ENCODE results near the gene COMMD1. TPM values are rescaled to one million over a fixed set of nuclear protein-coding genes. Genes with fewer than 3 reads are reported as not detected.
"Not testable (repeated sequence)": the region's sequence is repeated elsewhere in the genome, so short reads cannot be mapped to it uniquely, and the experiment has no call there.

COMMD1 gene
- total and polyA plus RNA-seq, 4 donors: 43.1 to 73.0 (median 57.2) TPM

DNA sequence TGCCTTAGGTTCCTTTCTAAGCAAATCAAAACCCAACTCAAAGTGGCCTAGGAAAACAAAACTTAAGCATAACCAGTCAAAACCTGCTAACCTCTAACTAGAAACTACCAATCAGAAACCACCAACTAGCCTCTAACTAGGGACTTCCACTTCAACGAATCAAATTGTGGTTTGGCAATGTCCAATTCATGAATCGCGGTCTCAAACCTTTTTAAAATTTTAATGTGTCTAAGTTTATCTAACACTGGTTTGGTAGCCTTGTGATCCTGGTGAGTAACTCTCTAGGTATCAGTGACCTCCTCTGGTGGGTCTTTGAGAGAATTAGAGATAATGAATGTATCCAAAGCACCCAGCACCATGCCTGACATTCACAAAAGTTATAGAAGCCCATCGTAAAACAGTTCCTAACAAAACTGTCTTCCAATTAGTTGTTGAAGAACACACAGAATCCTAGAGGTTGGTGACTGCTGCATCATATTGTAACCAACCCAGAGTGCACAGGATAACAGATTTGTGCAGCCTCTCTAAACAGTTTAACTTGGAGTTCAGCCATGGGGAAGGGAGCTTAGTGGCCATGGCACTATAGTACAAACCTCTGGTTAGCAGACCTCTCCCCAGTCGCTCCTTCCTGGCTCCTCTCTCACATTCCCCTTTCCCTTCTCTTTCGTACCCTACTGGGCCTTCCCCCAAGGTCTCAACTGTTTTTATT lies 245.3 kb downstream of the COMMD1 start:
- DNase-seq (ENCODE audit: low read depth in 4 of 6, low spot score in 6 of 6): peak in 1 of 6 donors; percentile 25

DNA sequence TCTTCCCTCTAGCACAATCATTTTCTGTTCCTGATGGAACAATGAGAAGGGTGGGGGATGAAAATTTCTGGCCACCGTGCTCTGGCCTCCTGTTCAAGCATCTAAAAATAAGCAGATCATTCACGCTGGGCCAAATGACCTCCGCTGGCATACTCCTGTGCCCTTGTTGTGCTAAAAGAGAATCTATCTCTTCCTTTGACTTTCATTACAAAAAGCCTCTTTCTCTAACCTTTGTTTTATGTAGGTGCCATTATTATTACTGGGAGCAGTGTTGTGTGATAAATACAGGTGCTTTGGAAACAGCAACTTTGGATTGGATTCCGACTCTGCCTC lies 245.8 kb downstream of the COMMD1 start:
- 70% methylated on average over 1 of the region's 4 CpGs for WGBS (ENCODE audit: insufficient coverage)
- H3K4me1 ChIP-seq (ENCODE audit: control insufficient read depth, insufficient read depth, low read length): no peaks in the 10 kb centered on the region
- no peaks in the 10 kb centered on the region for H3K36me3 ChIP-seq (ENCODE audit: control insufficient read depth, insufficient read depth, low read length)
- no peaks in the 10 kb centered on the region for H3K27me3 ChIP-seq (ENCODE audit: control insufficient read depth, insufficient read depth, low read length)
- H3K4me3 ChIP-seq (ENCODE audit: low read depth, low read length): no peak overlapping the region
- no peak overlapping the region for H3K27ac ChIP-seq (ENCODE audit: low read depth, low read length)
- DNase-seq (ENCODE audit: low read depth in 4 of 6, low spot score in 6 of 6): peak in 1 of 6 donors; percentile 13
- H3K9me3 ChIP-seq (ENCODE audit: control insufficient read depth, insufficient read depth, low read length): no peaks in the 10 kb centered on the region

More for the DNA sequence above, 245.3 kb downstream of the COMMD1 start:
- Histone ChIP-seq H3K27ac (ENCODE audit: low read depth, low read length) (no peak overlapping the region), H3K9me3 (ENCODE audit: control insufficient read depth, insufficient read depth, low read length) (no peaks in the 10 kb centered on the region), H3K4me3 (ENCODE audit: low read depth, low read length) (no peak overlapping the region), H3K36me3 (ENCODE audit: control insufficient read depth, insufficient read depth, low read length) (no peaks in the 10 kb centered on the region), H3K4me1 (ENCODE audit: control insufficient read depth, insufficient read depth, low read length) (no peaks in the 10 kb centered on the region), H3K27me3 (ENCODE audit: control insufficient read depth, insufficient read depth, low read length) (no peaks in the 10 kb centered on the region)
- WGBS (ENCODE audit: insufficient coverage): 60% methylated on average over 2 of the region's 6 CpGs

DNA sequence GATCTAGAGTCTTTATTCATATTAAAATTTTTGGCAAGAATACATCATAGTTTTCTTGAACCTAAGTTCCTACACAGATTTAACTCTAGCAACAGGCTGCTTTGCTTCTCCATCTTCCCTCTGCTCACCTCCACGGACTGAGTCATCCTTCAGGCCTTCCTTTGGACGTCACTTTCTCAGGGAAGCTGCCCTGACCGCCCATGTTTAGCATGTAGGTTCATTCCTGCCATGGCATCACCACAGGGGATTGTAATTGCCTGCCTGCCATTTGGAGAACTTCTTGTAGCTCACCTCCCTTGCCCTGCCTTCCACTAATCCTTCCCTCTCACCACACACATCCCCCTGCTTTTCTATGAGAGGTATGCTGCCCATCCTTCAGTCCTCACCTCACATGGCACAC lies 246.5 kb downstream of the COMMD1 start:
- 79% methylated on average over 3 of the region's 3 CpGs for WGBS (ENCODE audit: insufficient coverage)

DNA sequence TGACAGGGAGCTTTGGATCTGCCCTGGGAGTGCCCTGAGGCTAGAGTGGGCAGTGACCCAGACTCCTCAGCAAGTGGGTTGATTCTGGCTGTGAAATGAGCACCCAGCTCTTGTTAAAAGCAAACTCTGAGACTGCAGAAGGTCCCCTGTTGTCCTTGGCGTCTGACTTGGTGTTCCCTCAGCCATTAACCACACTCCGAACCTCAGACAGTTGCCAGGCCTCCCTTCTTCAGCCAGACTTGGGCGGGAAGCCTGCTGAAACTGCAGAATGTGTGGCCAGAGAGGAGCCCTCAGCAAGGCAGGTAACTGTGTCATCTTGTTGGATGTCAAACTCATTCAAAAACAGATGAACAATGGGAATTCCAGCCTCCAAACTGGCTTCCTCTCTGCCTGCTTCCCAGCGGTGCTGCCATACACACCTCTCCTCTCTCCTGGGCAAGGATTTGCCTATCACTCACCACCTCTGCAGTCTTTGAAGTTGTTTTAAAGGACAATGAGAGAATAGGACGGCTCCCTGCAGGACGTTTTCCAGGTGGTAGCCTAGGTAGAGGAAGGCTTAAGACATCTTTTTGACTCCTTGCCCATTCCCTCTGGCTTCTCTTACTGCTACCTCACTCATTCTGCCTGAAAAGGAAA lies 251.5 kb downstream of the COMMD1 start:
- DNase-seq (ENCODE audit: low read depth in 4 of 6, low spot score in 6 of 6): peak in 1 of 6 donors; percentile 22
- H3K4me1 ChIP-seq (ENCODE audit: control insufficient read depth, insufficient read depth, low read length): no peaks in the 10 kb centered on the region
- H3K9me3 ChIP-seq (ENCODE audit: control insufficient read depth, insufficient read depth, low read length): no peaks in the 10 kb centered on the region
- H3K27ac ChIP-seq (ENCODE audit: low read depth, low read length): no peak overlapping the region
- H3K27me3 ChIP-seq (ENCODE audit: control insufficient read depth, insufficient read depth, low read length): no peaks in the 10 kb centered on the region
- no peak overlapping the region for H3K4me3 ChIP-seq (ENCODE audit: low read depth, low read length)
- 71% methylated on average over 3 of the region's 6 CpGs for WGBS (ENCODE audit: insufficient coverage)
- no peaks in the 10 kb centered on the region for H3K36me3 ChIP-seq (ENCODE audit: control insufficient read depth, insufficient read depth, low read length)

More for the DNA sequence above, 246.5 kb downstream of the COMMD1 start:
- Histone ChIP-seq H3K4me3 (ENCODE audit: low read depth, low read length) (no peak overlapping the region), H3K27me3 (ENCODE audit: control insufficient read depth, insufficient read depth, low read length) (no peaks in the 10 kb centered on the region), H3K9me3 (ENCODE audit: control insufficient read depth, insufficient read depth, low read length) (no peaks in the 10 kb centered on the region), H3K36me3 (ENCODE audit: control insufficient read depth, insufficient read depth, low read length) (no peaks in the 10 kb centered on the region), H3K27ac (ENCODE audit: low read depth, low read length) (no peak overlapping the region), H3K4me1 (ENCODE audit: control insufficient read depth, insufficient read depth, low read length) (no peaks in the 10 kb centered on the region)
- DNase-seq (ENCODE audit: low read depth in 4 of 6, low spot score in 6 of 6): no peak

DNA sequence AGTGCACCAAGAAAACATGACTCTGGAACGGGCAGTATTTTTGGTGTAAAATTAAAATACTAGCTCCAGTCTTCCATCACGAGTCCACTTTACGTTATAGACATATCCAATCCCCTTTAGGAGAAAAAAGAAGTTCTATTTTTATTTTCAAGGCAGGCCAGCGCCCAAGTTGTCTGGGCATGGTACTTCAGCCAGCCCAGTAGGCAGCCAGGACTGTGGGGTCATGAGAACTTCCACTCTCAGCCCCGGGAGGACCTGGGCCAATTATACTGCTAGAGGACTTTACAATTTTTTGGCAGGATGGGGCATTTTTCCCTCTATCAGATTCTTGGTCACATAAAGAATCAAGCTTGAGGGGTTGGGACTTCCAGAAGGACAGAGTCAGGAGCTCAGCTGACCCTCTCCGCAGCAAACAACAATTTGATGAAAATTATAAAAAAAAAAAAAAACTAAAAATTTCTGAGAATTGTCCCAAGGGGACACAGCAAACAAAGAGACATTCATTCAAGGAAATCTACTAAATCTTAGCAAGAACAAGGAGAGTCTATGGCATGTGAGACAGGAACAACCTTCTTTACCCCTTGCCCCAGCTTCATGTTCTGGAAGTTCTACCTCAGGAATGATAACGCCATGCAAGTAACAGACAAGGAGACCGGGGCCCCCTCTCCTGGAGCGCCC lies 253.1 kb downstream of the COMMD1 start:
- 70% methylated on average over 5 of the region's 9 CpGs for WGBS (ENCODE audit: insufficient coverage)
- Histone ChIP-seq H3K4me3 (ENCODE audit: low read depth, low read length) (no peak overlapping the region), H3K9me3 (ENCODE audit: control insufficient read depth, insufficient read depth, low read length) (no peaks in the 10 kb centered on the region), H3K4me1 (ENCODE audit: control insufficient read depth, insufficient read depth, low read length) (no peaks in the 10 kb centered on the region), H3K27ac (ENCODE audit: low read depth, low read length) (no peak overlapping the region), H3K27me3 (ENCODE audit: control insufficient read depth, insufficient read depth, low read length) (no peaks in the 10 kb centered on the region), H3K36me3 (ENCODE audit: control insufficient read depth, insufficient read depth, low read length) (no peaks in the 10 kb centered on the region)
- DNase-seq (ENCODE audit: low read depth in 4 of 6, low spot score in 6 of 6): no peak

DNA sequence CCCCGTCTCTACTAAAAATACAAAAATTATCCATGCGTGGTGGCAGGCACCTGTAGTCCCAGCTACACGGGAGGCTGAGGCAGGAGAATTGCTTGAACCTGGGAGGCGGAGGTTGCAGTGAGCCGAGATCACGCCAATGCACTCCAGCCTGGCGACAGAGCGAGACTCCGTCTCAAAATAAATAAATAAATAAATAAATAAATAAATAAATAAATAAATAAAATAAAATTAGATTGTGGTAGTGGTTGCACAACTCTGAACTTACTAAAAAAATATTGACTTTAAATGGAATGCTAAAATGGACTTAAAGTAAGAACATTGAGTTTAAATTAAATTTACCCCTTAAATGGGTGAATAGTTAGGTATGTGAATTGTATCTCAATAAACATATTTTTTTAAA lies 255.2 kb downstream of the COMMD1 start:
- H3K9me3 ChIP-seq (ENCODE audit: control insufficient read depth, insufficient read depth, low read length); H3K27me3 ChIP-seq (ENCODE audit: control insufficient read depth, insufficient read depth, low read length); H3K4me1 ChIP-seq (ENCODE audit: control insufficient read depth, insufficient read depth, low read length); H3K36me3 ChIP-seq (ENCODE audit: control insufficient read depth, insufficient read depth, low read length); H3K4me3 ChIP-seq (ENCODE audit: low read depth, low read length); H3K27ac ChIP-seq (ENCODE audit: low read depth, low read length); DNase-seq (ENCODE audit: low read depth in 4 of 6, low spot score in 6 of 6): not testable (repeated sequence)
- 100% methylated on average over 3 of the region's 9 CpGs for WGBS (ENCODE audit: insufficient coverage)

DNA sequence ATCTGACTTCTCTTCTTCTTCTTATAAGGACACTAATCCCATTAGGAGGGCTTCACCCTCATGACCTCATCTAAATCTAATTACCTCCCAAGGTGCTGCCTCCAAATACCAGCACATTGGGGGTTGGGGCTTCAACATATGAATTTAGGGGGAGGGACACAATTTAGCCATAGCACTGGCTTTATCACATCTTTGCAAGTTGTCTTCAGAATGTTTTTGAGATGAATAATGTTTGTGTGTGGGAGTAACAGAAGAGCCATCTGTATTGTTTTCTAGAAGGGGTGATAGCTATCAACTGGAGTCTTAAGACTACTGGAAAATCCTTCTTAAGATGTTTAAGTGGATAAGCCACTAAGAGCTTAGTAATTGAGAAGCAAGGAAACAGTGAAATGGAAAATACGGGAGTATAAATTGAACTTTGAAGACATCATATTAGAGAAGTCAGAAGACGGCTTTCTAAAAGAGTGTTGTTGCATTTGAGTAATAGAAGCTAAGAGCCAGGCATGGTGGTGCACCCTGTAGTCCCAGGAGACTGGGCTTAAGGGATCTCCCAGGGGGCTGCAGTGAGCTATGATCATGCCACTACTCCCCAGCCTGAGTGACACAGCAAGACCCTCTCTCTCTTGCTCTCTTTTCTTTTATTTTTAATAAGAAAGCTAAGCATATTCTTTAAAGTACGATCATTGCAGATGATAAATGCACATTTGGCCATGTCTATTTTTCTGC lies 257.8 kb downstream of the COMMD1 start:
- no peaks in the 10 kb centered on the region for H3K36me3 ChIP-seq (ENCODE audit: control insufficient read depth, insufficient read depth, low read length)
- no peaks in the 10 kb centered on the region for H3K27me3 ChIP-seq (ENCODE audit: control insufficient read depth, insufficient read depth, low read length)
- H3K9me3 ChIP-seq (ENCODE audit: control insufficient read depth, insufficient read depth, low read length): no peaks in the 10 kb centered on the region
- H3K4me3 ChIP-seq (ENCODE audit: low read depth, low read length): no peak overlapping the region
- H3K27ac ChIP-seq (ENCODE audit: low read depth, low read length): no peak overlapping the region
- 94% methylated on average over 2 of the region's 3 CpGs for WGBS (ENCODE audit: insufficient coverage)
- DNase-seq (ENCODE audit: low read depth in 4 of 6, low spot score in 6 of 6): no peak
- no peaks in the 10 kb centered on the region for H3K4me1 ChIP-seq (ENCODE audit: control insufficient read depth, insufficient read depth, low read length)

DNA sequence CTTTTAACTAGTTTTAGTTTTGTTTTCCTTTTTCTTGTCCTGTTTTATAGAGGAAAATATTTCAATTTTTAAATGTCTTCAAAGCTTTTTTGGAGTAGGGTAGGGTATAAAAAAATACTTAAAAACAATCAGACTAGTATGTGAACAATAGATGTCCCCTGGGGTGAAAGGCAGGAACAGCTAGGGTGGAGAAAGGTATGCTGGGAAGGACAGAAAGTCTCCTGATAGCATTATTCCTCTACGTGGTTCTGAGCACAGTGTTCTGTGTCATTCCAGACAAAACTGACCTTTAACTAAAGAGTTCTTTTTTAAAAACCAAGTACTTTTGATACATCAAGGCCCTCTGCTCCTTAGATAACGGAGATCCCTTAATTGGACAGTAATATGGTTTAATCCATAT lies 258.4 kb downstream of the COMMD1 start:
- Histone ChIP-seq H3K36me3 (ENCODE audit: control insufficient read depth, insufficient read depth, low read length) (no peaks in the 10 kb centered on the region), H3K9me3 (ENCODE audit: control insufficient read depth, insufficient read depth, low read length) (no peaks in the 10 kb centered on the region), H3K4me1 (ENCODE audit: control insufficient read depth, insufficient read depth, low read length) (no peaks in the 10 kb centered on the region), H3K27ac (ENCODE audit: low read depth, low read length) (no peak overlapping the region), H3K4me3 (ENCODE audit: low read depth, low read length) (no peak overlapping the region), H3K27me3 (ENCODE audit: control insufficient read depth, insufficient read depth, low read length) (no peaks in the 10 kb centered on the region)
- 67% methylated on average over 1 of the region's 2 CpGs for WGBS (ENCODE audit: insufficient coverage)
- no peak for DNase-seq (ENCODE audit: low read depth in 4 of 6, low spot score in 6 of 6)

DNA sequence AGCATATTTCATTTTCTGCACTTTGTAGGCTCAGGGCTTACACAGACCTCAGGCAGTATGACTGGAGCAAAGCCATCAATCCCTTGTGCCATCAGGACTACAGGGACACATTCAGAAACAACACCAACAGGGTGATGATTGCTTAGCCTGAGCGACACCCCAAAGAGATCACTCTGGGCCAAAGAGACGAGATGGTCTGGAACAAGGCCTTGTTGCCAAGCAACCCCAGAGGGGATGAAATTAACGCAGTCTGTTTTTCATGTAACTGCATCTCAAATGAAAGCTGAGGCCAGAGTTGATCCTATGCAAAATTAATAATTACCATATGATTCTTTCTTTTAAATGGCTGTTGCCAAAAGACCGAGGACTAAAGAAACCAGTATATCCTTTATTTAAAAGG lies 270.3 kb downstream of the COMMD1 start:
- H3K36me3 ChIP-seq (ENCODE audit: control insufficient read depth, insufficient read depth, low read length): no peaks in the 10 kb centered on the region
- WGBS (ENCODE audit: insufficient coverage): 5% methylated on average over 2 of the region's 4 CpGs
- H3K27ac ChIP-seq (ENCODE audit: low read depth, low read length): no peak overlapping the region
- peaks cover 6% of the 10 kb centered on the region for H3K4me1 ChIP-seq (ENCODE audit: control insufficient read depth, insufficient read depth, low read length)
- no peaks in the 10 kb centered on the region for H3K27me3 ChIP-seq (ENCODE audit: control insufficient read depth, insufficient read depth, low read length)
- no peaks in the 10 kb centered on the region for H3K9me3 ChIP-seq (ENCODE audit: control insufficient read depth, insufficient read depth, low read length)
- peak in 2 of 6 donors; percentile 81 to 85 for DNase-seq (ENCODE audit: low read depth in 4 of 6, low spot score in 6 of 6)
- H3K4me3 ChIP-seq (ENCODE audit: low read depth, low read length): no peak overlapping the region

Measured in spinal cord (tissue), 10 donors.